Measurements from ENCODE around the gene CCT8. TPM values are rescaled to one million over a fixed set of nuclear protein-coding genes. Genes with fewer than 3 reads are reported as not detected.

The CCT8 gene, protein sequence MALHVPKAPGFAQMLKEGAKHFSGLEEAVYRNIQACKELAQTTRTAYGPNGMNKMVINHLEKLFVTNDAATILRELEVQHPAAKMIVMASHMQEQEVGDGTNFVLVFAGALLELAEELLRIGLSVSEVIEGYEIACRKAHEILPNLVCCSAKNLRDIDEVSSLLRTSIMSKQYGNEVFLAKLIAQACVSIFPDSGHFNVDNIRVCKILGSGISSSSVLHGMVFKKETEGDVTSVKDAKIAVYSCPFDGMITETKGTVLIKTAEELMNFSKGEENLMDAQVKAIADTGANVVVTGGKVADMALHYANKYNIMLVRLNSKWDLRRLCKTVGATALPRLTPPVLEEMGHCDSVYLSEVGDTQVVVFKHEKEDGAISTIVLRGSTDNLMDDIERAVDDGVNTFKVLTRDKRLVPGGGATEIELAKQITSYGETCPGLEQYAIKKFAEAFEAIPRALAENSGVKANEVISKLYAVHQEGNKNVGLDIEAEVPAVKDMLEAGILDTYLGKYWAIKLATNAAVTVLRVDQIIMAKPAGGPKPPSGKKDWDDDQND
- 10 to 100 TPM; 57.8 to 92.3 (median 63.0) TPM for total RNA-seq
- polyA plus RNA-seq: 10 to 100 TPM; 62.6 to 85.3 TPM

DNA sequence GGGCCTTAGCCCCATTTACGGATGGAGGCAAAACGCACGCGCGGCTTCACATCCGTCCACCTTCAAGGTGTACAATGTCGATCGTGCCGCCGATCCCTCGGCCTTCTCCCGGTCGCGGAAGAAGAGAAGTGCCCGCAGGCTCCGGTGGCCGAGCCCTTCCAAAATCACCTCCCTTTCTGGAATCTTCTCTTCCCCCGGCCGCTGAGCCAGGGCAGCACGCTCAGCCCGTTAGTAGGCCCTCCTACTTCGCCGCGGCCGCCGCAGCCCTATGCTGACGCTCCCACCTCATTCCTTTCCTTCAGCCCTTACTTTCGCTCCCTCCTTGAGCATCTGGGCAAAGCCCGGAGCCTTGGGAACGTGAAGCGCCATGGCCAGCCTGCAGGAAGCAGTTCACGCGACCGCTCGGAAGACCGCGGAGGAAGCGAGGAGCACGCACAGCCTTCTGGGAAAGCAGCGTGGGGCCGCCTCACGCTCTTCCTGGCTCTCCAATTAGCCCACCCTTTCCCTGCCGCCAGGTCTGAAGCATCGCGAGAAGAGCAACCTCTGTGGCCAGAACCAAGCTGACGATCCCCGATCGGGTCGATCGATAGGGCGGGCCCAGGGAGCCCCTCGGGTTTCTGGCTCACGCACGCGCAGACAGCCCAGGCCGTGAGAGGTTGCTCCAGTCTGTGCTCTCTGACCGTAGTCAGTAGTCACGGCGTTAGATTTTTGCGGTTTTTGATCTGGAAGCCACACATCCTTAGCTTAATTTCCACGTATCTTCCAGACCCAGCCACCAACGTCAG is at the start of gene CCT8:
TSS of gene CCT8 (minus strand) at position 427 of the 785 bp plus-strand sequence. CDS start at position 369, 58 bp downstream.
- DNase-seq (peak; percentile 94 to 100 (median 99)), ATAC-seq (peak; percentile 93 to 98 (median 94)), FAIRE-seq (peak; percentile 89)
- TF ChIP-seq, protein P1, sequence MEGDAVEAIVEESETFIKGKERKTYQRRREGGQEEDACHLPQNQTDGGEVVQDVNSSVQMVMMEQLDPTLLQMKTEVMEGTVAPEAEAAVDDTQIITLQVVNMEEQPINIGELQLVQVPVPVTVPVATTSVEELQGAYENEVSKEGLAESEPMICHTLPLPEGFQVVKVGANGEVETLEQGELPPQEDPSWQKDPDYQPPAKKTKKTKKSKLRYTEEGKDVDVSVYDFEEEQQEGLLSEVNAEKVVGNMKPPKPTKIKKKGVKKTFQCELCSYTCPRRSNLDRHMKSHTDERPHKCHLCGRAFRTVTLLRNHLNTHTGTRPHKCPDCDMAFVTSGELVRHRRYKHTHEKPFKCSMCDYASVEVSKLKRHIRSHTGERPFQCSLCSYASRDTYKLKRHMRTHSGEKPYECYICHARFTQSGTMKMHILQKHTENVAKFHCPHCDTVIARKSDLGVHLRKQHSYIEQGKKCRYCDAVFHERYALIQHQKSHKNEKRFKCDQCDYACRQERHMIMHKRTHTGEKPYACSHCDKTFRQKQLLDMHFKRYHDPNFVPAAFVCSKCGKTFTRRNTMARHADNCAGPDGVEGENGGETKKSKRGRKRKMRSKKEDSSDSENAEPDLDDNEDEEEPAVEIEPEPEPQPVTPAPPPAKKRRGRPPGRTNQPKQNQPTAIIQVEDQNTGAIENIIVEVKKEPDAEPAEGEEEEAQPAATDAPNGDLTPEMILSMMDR (IDR thresholded peaks at IDR 0.05): no peak
- 0% methylated on average over 60 to 62 of the region's 62 CpGs for WGBS, 2 donors
- Histone ChIP-seq H3K4me1 (peaks cover 9 to 23% (median 15%) of the 10 kb centered on the region in 3 donors), H3K4me3 (peak within 1 kb of the TSS; percentile 69 to 97 (median 92)), H3K27me3 (no peaks in the 10 kb centered on the region), H3K36me3 (peaks cover 0 to 16% (median under 1%) of the 10 kb centered on the region in 3 donors), H3K9me3 (no peaks in the 10 kb centered on the region), H3K27ac (peak within 1 kb of the TSS; percentile 77 to 94 (median 88))
- intact Hi-C loops (cut with DNase I): no loop called here

DNA sequence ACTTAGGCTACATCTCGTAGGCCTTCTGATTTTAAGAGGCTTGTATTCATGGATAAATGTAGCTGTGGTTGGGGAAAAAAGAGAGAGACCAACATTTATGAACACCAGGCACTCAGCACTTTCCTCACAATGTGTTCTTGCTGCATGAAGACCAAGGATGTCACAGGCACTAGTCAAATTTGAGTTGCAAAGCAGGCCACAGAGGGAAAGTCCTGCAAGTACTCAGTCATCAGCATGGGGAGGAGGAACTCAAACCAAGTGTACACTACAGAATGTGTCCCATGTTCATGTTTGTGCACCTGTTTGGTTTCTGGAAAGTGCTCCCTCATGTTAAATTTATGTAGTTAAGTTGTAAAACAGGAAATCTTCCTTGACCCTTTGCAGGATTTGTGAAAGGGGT is 48.3 kb upstream of the CCT8 start:
- H3K4me3 ChIP-seq: no peak overlapping the region
- no peak for DNase-seq
- intact Hi-C loops (cut with DNase I): no loop called here

DNA sequence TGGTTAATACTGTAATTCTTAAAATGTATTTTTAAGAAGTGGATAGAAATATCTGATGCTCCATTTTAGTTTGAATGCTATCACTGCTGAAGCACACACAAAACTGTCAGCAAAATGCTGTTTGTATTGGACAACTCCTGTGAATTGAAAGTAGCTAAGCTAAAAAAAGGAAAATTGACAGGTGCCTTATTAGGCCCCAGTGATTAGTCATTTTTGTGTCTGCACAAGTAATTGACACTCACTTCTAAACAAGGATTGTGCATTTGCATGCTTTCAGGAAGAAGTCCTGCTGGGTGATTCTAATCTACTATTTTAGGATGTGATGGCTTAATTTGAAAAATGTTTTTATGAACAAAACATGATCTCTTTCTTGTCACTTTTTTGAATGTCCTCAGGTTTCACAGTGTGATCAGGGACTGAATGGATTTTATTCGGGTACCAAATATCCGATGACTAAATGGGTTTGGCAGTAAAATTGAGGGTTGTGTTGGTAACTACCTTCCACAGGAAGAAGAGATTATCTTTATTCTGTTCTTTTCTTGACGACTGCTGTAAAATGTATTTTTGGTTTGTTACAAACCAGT is 44.0 kb upstream of the CCT8 start:
- no peak overlapping the region for H3K4me3 ChIP-seq
- H3K27ac ChIP-seq: no peak overlapping the region
- DNase-seq (no peak), FAIRE-seq (no peak), ATAC-seq (no peak)
- no peaks in the 10 kb centered on the region for H3K9me3 ChIP-seq
- intact Hi-C loops (cut with DNase I): no loop called here
- H3K27me3 ChIP-seq: no peaks in the 10 kb centered on the region
- no peaks in the 10 kb centered on the region for H3K4me1 ChIP-seq
- WGBS, 2 donors: 85 to 90% methylated on average over 3 of the region's 3 CpGs
- no peaks in the 10 kb centered on the region for H3K36me3 ChIP-seq
- TF ChIP-seq, protein P1 (IDR thresholded peaks at IDR 0.05): no peak

More for the DNA sequence above, 48.3 kb upstream of the CCT8 start:
- 92 to 96% methylated on average over 1 of the region's 1 CpG for WGBS, 2 donors
- ATAC-seq: no peak
- no peaks in the 10 kb centered on the region for H3K9me3 ChIP-seq
- no peaks in the 10 kb centered on the region for H3K27me3 ChIP-seq
- TF ChIP-seq, protein P1 (IDR thresholded peaks at IDR 0.05): no peak
- H3K27ac ChIP-seq: no peak overlapping the region
- H3K36me3 ChIP-seq: no peaks in the 10 kb centered on the region
- H3K4me1 ChIP-seq: no peaks in the 10 kb centered on the region
- no peak for FAIRE-seq

DNA sequence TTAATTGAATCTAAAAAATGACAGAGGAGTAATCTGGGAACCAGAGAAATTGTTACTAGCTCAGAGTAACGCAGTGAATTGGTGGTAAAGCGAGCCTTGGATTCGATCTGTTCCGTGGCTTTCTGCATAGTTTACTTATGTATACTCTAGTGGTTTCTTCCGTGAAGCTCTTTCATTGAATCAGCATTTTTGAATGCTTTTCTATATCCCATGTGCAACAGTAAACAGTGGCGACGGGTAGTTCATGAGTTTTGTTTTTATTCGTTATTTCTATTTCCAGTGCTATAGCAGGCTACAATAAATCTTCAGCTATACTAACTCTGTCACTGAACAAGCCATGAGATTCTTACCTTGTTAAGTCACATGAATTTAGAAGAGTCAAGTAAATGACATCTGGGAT is 42.5 kb upstream of the CCT8 start:
- 90 to 93% methylated on average over 8 of the region's 8 CpGs for WGBS, 2 donors
- intact Hi-C loops (cut with DNase I): no loop called here
- no peaks in the 10 kb centered on the region for H3K36me3 ChIP-seq

More for the DNA sequence above, 42.5 kb upstream of the CCT8 start:
- no peaks in the 10 kb centered on the region for H3K9me3 ChIP-seq
- ATAC-seq: no peak
- no peak for DNase-seq
- H3K27ac ChIP-seq: no peak overlapping the region
- H3K4me1 ChIP-seq: no peaks in the 10 kb centered on the region
- no peak overlapping the region for H3K4me3 ChIP-seq
- no peaks in the 10 kb centered on the region for H3K27me3 ChIP-seq
- TF ChIP-seq, protein P1 (IDR thresholded peaks at IDR 0.05): no peak
- no peak for FAIRE-seq

All from pancreas (tissue), 10 donors.